ENCODE data around the gene CTNNBIP1.

Gene CTNNBIP1

GRCh38 chr1:9843576-9843945 is 66.5 kb downstream of the CTNNBIP1 start:
- H3K36me3 ChIP-seq (ENCODE audit: control insufficient read depth, insufficient read depth, low read length) = no peaks in the 10 kb centered on the region
- H3K27me3 ChIP-seq (ENCODE audit: control insufficient read depth, insufficient read depth, low read length) = no peaks in the 10 kb centered on the region
- H3K9me3 ChIP-seq (ENCODE audit: control insufficient read depth, insufficient read depth, low read length) = no peaks in the 10 kb centered on the region
- H3K27ac ChIP-seq (ENCODE audit: low read depth, low read length) = no peak overlapping the region
- H3K4me1 ChIP-seq (ENCODE audit: control insufficient read depth, insufficient read depth, low read length) = peaks cover 21% of the 10 kb centered on the region
- H3K4me3 ChIP-seq (ENCODE audit: low read depth, low read length) = no peak overlapping the region
- no peak overlapping the region for H3K9ac ChIP-seq (ENCODE audit: low read depth, low read length)

GRCh38 chr1:9842781-9843575 is 67.1 kb downstream of the CTNNBIP1 start:
- peaks cover 19% of the 10 kb centered on the region for H3K4me1 ChIP-seq (ENCODE audit: control insufficient read depth, insufficient read depth, low read length)
- H3K4me3 ChIP-seq (ENCODE audit: low read depth, low read length) = no peak overlapping the region
- H3K27ac ChIP-seq (ENCODE audit: low read depth, low read length) = no peak overlapping the region
- no peaks in the 10 kb centered on the region for H3K27me3 ChIP-seq (ENCODE audit: control insufficient read depth, insufficient read depth, low read length)
- H3K9me3 ChIP-seq (ENCODE audit: control insufficient read depth, insufficient read depth, low read length) = no peaks in the 10 kb centered on the region
- H3K9ac ChIP-seq (ENCODE audit: low read depth, low read length) = no peak overlapping the region
- H3K36me3 ChIP-seq (ENCODE audit: control insufficient read depth, insufficient read depth, low read length) = no peaks in the 10 kb centered on the region

- no peak overlapping the region for H3K9ac ChIP-seq (ENCODE audit: low read depth, low read length)
- H3K4me1 ChIP-seq (ENCODE audit: control insufficient read depth, insufficient read depth, low read length) = peaks cover 15% of the 10 kb centered on the region
- H3K4me3 ChIP-seq (ENCODE audit: low read depth, low read length) = no peak overlapping the region
- H3K9me3 ChIP-seq (ENCODE audit: control insufficient read depth, insufficient read depth, low read length) = no peaks in the 10 kb centered on the region
- H3K27ac ChIP-seq (ENCODE audit: low read depth, low read length) = no peak overlapping the region
- H3K27me3 ChIP-seq (ENCODE audit: control insufficient read depth, insufficient read depth, low read length) = no peaks in the 10 kb centered on the region
- H3K36me3 ChIP-seq (ENCODE audit: control insufficient read depth, insufficient read depth, low read length) = no peaks in the 10 kb centered on the region
These were observed 67.9 kb downstream of the CTNNBIP1 start for GRCh38 chr1:9842073-9842711.

GRCh38 chr1:9841460-9841859 is 68.6 kb downstream of the CTNNBIP1 start:
- Histone ChIP-seq H3K36me3 (ENCODE audit: control insufficient read depth, insufficient read depth, low read length) (no peaks in the 10 kb centered on the region), H3K27ac (ENCODE audit: low read depth, low read length) (no peak overlapping the region), H3K27me3 (ENCODE audit: control insufficient read depth, insufficient read depth, low read length) (no peaks in the 10 kb centered on the region), H3K9me3 (ENCODE audit: control insufficient read depth, insufficient read depth, low read length) (no peaks in the 10 kb centered on the region), H3K4me3 (ENCODE audit: low read depth, low read length) (no peak overlapping the region), H3K4me1 (ENCODE audit: control insufficient read depth, insufficient read depth, low read length) (peaks cover 8% of the 10 kb centered on the region), H3K9ac (ENCODE audit: low read depth, low read length) (no peak overlapping the region)

GRCh38 chr1:9840176-9840575 is 69.9 kb downstream of the CTNNBIP1 start:
- no peak overlapping the region for H3K27ac ChIP-seq (ENCODE audit: low read depth, low read length)

GRCh38 chr1:9838946-9839345 is 71.1 kb downstream of the CTNNBIP1 start:
- H3K9ac ChIP-seq (ENCODE audit: low read depth, low read length) = no peak overlapping the region
- H3K4me3 ChIP-seq (ENCODE audit: low read depth, low read length) = no peak overlapping the region
- H3K27me3 ChIP-seq (ENCODE audit: control insufficient read depth, insufficient read depth, low read length) = no peaks in the 10 kb centered on the region
- H3K27ac ChIP-seq (ENCODE audit: low read depth, low read length) = no peak overlapping the region
- no peaks in the 10 kb centered on the region for H3K36me3 ChIP-seq (ENCODE audit: control insufficient read depth, insufficient read depth, low read length)
- peaks cover 12% of the 10 kb centered on the region for H3K4me1 ChIP-seq (ENCODE audit: control insufficient read depth, insufficient read depth, low read length)
- H3K9me3 ChIP-seq (ENCODE audit: control insufficient read depth, insufficient read depth, low read length) = no peaks in the 10 kb centered on the region

More at GRCh38 chr1:9840176-9840575, 69.9 kb downstream of the CTNNBIP1 start:
- Histone ChIP-seq H3K4me3 (ENCODE audit: low read depth, low read length) (no peak overlapping the region), H3K9ac (ENCODE audit: low read depth, low read length) (no peak overlapping the region), H3K4me1 (ENCODE audit: control insufficient read depth, insufficient read depth, low read length) (peaks cover 10% of the 10 kb centered on the region), H3K27me3 (ENCODE audit: control insufficient read depth, insufficient read depth, low read length) (no peaks in the 10 kb centered on the region), H3K36me3 (ENCODE audit: control insufficient read depth, insufficient read depth, low read length) (no peaks in the 10 kb centered on the region), H3K9me3 (ENCODE audit: control insufficient read depth, insufficient read depth, low read length) (no peaks in the 10 kb centered on the region)

- Histone ChIP-seq H3K27ac (ENCODE audit: low read depth, low read length) (no peak overlapping the region), H3K27me3 (ENCODE audit: control insufficient read depth, insufficient read depth, low read length) (no peaks in the 10 kb centered on the region), H3K4me3 (ENCODE audit: low read depth, low read length) (no peak overlapping the region), H3K36me3 (ENCODE audit: control insufficient read depth, insufficient read depth, low read length) (no peaks in the 10 kb centered on the region), H3K4me1 (ENCODE audit: control insufficient read depth, insufficient read depth, low read length) (peaks cover 12% of the 10 kb centered on the region), H3K9ac (ENCODE audit: low read depth, low read length) (no peak overlapping the region), H3K9me3 (ENCODE audit: control insufficient read depth, insufficient read depth, low read length) (no peaks in the 10 kb centered on the region)
These were observed 73.5 kb downstream of the CTNNBIP1 start for GRCh38 chr1:9836632-9836960.

- H3K9ac ChIP-seq (ENCODE audit: low read depth, low read length) = no peak overlapping the region
- peak overlapping the region; percentile 36 for H3K27ac ChIP-seq (ENCODE audit: low read depth, low read length)
- no peaks in the 10 kb centered on the region for H3K9me3 ChIP-seq (ENCODE audit: control insufficient read depth, insufficient read depth, low read length)
- no peaks in the 10 kb centered on the region for H3K27me3 ChIP-seq (ENCODE audit: control insufficient read depth, insufficient read depth, low read length)
- no peak overlapping the region for H3K4me3 ChIP-seq (ENCODE audit: low read depth, low read length)
- peaks cover 12% of the 10 kb centered on the region for H3K4me1 ChIP-seq (ENCODE audit: control insufficient read depth, insufficient read depth, low read length)
- no peaks in the 10 kb centered on the region for H3K36me3 ChIP-seq (ENCODE audit: control insufficient read depth, insufficient read depth, low read length)
These were observed 74.1 kb downstream of the CTNNBIP1 start for GRCh38 chr1:9835758-9836631.

- H3K4me3 ChIP-seq (ENCODE audit: low read depth, low read length) = no peak overlapping the region
These were observed 74.7 kb downstream of the CTNNBIP1 start for GRCh38 chr1:9835404-9835757.

GRCh38 chr1:9833632-9834031 is 76.4 kb downstream of the CTNNBIP1 start:
- no peak overlapping the region for H3K9ac ChIP-seq (ENCODE audit: low read depth, low read length)
- no peaks in the 10 kb centered on the region for H3K36me3 ChIP-seq (ENCODE audit: control insufficient read depth, insufficient read depth, low read length)
- peaks cover 12% of the 10 kb centered on the region for H3K4me1 ChIP-seq (ENCODE audit: control insufficient read depth, insufficient read depth, low read length)
- H3K27me3 ChIP-seq (ENCODE audit: control insufficient read depth, insufficient read depth, low read length) = no peaks in the 10 kb centered on the region
- H3K27ac ChIP-seq (ENCODE audit: low read depth, low read length) = no peak overlapping the region
- H3K4me3 ChIP-seq (ENCODE audit: low read depth, low read length) = no peak overlapping the region
- H3K9me3 ChIP-seq (ENCODE audit: control insufficient read depth, insufficient read depth, low read length) = no peaks in the 10 kb centered on the region

More at GRCh38 chr1:9835404-9835757, 74.7 kb downstream of the CTNNBIP1 start:
- peak overlapping the region; percentile 36 for H3K27ac ChIP-seq (ENCODE audit: low read depth, low read length)
- no peaks in the 10 kb centered on the region for H3K36me3 ChIP-seq (ENCODE audit: control insufficient read depth, insufficient read depth, low read length)
- no peaks in the 10 kb centered on the region for H3K27me3 ChIP-seq (ENCODE audit: control insufficient read depth, insufficient read depth, low read length)
- no peak overlapping the region for H3K9ac ChIP-seq (ENCODE audit: low read depth, low read length)
- no peaks in the 10 kb centered on the region for H3K9me3 ChIP-seq (ENCODE audit: control insufficient read depth, insufficient read depth, low read length)
- H3K4me1 ChIP-seq (ENCODE audit: control insufficient read depth, insufficient read depth, low read length) = peaks cover 12% of the 10 kb centered on the region

Measured in HUES48 (cell line).